Measurements from ENCODE around the gene CHRNA4.

DNA sequence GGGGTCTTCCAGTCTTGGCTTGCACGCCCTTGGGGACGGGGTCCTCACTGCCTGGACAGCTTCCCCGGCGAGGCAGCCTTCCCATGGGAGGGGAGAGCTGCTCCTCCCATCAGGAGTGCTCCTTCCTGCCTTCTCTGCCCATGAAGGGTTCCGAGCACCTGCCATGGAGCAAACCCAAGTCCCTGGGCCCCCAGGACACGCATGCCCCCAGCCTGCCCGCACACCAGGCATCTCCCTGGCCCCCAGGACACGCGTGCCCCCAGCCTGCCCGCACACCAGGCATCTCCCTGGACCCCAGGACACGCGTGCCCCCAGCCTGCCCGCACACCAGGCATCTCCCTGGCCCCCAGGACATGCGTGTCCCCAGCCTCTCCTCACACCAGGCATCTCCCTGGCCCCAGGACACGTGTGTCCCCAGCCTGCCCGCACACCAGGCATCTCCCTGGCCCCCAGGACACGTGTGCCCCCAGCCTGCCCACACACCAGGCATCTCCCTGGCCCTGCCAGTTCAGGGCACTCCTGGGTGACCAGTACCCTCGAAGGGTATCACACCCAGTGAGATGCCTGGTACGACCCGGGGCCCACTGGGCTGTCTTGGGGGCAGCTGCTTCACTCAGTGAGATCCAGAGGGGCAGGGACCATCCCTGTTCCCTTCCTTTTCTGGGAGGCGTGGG is 46.4 kb downstream of the CHRNA4 start:
- TF ChIP-seq, protein P1, sequence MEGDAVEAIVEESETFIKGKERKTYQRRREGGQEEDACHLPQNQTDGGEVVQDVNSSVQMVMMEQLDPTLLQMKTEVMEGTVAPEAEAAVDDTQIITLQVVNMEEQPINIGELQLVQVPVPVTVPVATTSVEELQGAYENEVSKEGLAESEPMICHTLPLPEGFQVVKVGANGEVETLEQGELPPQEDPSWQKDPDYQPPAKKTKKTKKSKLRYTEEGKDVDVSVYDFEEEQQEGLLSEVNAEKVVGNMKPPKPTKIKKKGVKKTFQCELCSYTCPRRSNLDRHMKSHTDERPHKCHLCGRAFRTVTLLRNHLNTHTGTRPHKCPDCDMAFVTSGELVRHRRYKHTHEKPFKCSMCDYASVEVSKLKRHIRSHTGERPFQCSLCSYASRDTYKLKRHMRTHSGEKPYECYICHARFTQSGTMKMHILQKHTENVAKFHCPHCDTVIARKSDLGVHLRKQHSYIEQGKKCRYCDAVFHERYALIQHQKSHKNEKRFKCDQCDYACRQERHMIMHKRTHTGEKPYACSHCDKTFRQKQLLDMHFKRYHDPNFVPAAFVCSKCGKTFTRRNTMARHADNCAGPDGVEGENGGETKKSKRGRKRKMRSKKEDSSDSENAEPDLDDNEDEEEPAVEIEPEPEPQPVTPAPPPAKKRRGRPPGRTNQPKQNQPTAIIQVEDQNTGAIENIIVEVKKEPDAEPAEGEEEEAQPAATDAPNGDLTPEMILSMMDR (IDR thresholded peaks at IDR 0.05) = no peak
- no peak for TF ChIP-seq POLR2A (IDR thresholded peaks at IDR 0.05)
